GM12872 (cell line): ENCODE data around the gene MYLK.

Source experiments
- TF ChIP-seq, protein P1 (sequence below): IDR thresholded peaks from 3 replicates; pipeline ENCODE4 v1.5.1; 2011; ENCODE audit warnings: low read depth, mild to moderate bottlenecking, low read length, moderate library complexity; ENCODE audit not compliant: insufficient read depth

MYLK gene

DNA sequence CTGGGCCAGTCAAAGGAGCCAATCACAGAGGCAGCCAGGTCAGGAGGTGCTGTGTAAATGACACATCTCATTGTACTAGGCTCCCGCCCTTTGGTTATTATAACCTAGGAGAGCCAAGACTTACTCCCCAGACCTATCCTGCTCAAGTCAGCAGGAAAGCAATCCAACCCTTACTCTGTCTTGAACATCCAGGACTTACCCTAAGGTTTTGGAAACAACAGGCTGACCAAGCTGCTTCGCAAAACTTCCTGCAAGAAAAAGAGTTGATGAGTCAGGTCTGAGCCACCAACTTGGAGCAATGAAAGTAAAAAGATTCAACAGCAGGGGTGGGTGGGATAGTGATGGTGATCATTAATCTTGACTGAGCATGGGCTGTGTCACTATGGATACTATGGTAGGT lies 144.4 kb downstream of the MYLK start:
- TF ChIP-seq, protein P1, sequence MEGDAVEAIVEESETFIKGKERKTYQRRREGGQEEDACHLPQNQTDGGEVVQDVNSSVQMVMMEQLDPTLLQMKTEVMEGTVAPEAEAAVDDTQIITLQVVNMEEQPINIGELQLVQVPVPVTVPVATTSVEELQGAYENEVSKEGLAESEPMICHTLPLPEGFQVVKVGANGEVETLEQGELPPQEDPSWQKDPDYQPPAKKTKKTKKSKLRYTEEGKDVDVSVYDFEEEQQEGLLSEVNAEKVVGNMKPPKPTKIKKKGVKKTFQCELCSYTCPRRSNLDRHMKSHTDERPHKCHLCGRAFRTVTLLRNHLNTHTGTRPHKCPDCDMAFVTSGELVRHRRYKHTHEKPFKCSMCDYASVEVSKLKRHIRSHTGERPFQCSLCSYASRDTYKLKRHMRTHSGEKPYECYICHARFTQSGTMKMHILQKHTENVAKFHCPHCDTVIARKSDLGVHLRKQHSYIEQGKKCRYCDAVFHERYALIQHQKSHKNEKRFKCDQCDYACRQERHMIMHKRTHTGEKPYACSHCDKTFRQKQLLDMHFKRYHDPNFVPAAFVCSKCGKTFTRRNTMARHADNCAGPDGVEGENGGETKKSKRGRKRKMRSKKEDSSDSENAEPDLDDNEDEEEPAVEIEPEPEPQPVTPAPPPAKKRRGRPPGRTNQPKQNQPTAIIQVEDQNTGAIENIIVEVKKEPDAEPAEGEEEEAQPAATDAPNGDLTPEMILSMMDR, result no peak

GRCh38 chr3:123739106-123739505 lies 145.0 kb downstream of the MYLK start:
- TF ChIP-seq, protein P1, result no peak

GRCh38 chr3:123737168-123737567 lies 147.0 kb downstream of the MYLK start:
- TF ChIP-seq, protein P1, result no peak

DNA sequence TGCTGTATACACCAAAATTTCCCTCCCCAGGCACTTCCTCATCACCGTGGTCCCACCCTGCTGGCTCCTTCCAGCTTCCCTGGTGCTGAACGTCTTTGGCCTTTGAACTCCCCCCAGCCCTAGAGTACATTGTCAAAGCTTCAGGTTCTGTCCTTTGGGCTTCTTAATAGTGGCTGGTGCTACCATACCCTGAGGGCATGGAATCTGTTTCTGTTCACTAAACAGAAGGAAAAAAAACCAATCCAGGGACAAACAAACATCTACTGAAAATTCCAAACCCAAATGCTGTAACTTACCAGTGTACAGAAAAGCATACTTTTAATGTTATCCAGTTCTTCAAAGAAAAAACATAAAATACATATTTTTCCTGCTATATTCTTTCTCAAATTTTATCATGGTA lies 148.7 kb downstream of the MYLK start:
- TF ChIP-seq, protein P1, result no peak

DNA sequence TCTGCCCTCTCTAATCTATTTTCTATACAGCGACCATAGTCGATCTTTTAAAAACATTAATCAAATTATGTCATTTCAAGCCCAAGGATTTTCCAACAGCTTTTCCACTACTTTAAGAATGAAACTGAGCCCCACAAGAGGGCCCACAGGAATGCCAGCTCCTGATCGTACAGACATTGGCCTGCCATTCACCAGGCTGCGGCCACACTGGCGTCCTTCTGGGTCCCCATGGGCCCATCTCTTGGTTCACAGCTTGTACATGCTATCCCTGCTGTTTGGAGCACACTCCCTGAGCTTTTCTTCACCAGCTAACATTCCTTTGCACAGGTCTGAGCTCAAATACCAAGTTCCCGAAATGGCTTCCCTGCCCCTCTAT lies 149.6 kb downstream of the MYLK start:
- TF ChIP-seq, protein P1, result no peak

GRCh38 chr3:123733805-123734526 lies 150.2 kb downstream of the MYLK start:
- TF ChIP-seq, protein P1, result no peak

- TF ChIP-seq, protein P1, result no peak
Measured at GRCh38 chr3:123733341-123733740, 150.8 kb downstream of the MYLK start.
